HepG2 (cell line): ENCODE results near the gene FGFR2. TPM values are rescaled to one million over a fixed set of nuclear protein-coding genes. Genes with fewer than 3 reads are reported as not detected.

Experiments used
- ATAC-seq: fragments of 200-7000 bp; cut with Tn5 transposase; 3 replicates; pipeline ENCODE4 v1.9.1; 2020; ENCODE audit warnings: mild to moderate bottlenecking, moderate library complexity
- BruUV-seq: library from RNA; stranded (reverse); fragments of 400-500 nt; replicated peaks from 2 replicates; lab custom pipeline; 2021; lab: Mats Ljungman, UMichigan
- CTCF ChIA-PET: fragments of 300-600 bp; formaldehyde crosslinking; extraction: SDS; loops from one replicate; lab custom pipeline; 2021; ENCODE audit warnings: low total read pairs, inconsistent platforms, low intra/inter-chr PET ratio; lab: Yijun Ruan, JAX
- POLR2A ChIA-PET: fragments of 350-600 bp; sonication (Branson Sonifier 250); formaldehyde crosslinking; loops from one replicate; lab custom pipeline; 2020; ENCODE audit warnings: antibody characterized with exemption, inconsistent platforms; lab: Yijun Ruan, JAX
- DNase-seq: peaks from one replicate; pipeline ENCODE4 v3.0.0-alpha.2; 2015; ENCODE audit warnings: low spot score
- FAIRE-seq: peaks from 3 replicates; lab custom pipeline; 2011; peaks lifted over from hg19 to GRCh38; lab: Jason Lieb, UNC
- H2AFZ ChIP-seq: one replicate; pipeline ENCODE4 v1.6.1; 2011; ENCODE audit warnings: low read length, inconsistent platforms
- H3K27ac ChIP-seq: fragments of 300-600 bp; 3 replicates; pipeline ENCODE4 v1.8.0; 2011; ENCODE audit warnings: mixed run types, mild to moderate bottlenecking, mixed read lengths, low read length, inconsistent platforms; ENCODE audit not compliant: insufficient read depth; ENCODE audit errors: extremely low read length
- H3K27me3 ChIP-seq, 2 experiments: fragments of 200-600 bp in 1 of 2; 2 replicates in 1 of 2; 3 replicates in 1 of 2; pipeline versions ENCODE4 v1.6.0 to v1.8.0; 2011; ENCODE audit warnings: low read length in 2 of 2, mild to moderate bottlenecking in 2 of 2, moderate library complexity in 2 of 2, inconsistent platforms in 1 of 2; ENCODE audit not compliant: insufficient read depth in 2 of 2, control insufficient read depth in 1 of 2
- H3K36me3 ChIP-seq, 2 experiments: fragments of 200-600 bp in 1 of 2; replicated peaks in 1 of 2; 2 replicates in 1 of 2; 3 replicates in 1 of 2; pipeline versions ENCODE4 v1.5.1 to v1.8.0; 2011; ENCODE audit warnings: low read length in 2 of 2, inconsistent platforms in 1 of 2; ENCODE audit not compliant: insufficient read depth in 2 of 2, control insufficient read depth in 1 of 2
- H3K4me1 ChIP-seq: 2 replicates; pipeline ENCODE4 v1.5.1; 2012; ENCODE audit warnings: low read length, inconsistent platforms; ENCODE audit not compliant: insufficient read depth
- H3K4me2 ChIP-seq: 2 replicates; pipeline ENCODE4 v1.6.0; 2011; ENCODE audit warnings: low read depth, low read length, inconsistent platforms
- H3K4me3 ChIP-seq, 3 experiments: fragments of 200-600 bp in 1 of 3; sonication (generic), shearing (Covaris generic) in 1 of 3; replicated peaks in 1 of 3; 2 replicates each; pipeline ENCODE4 v1.5.1; 2011 to 2016; ENCODE audit warnings: low read length in 3 of 3, inconsistent platforms in 2 of 3, low read depth in 2 of 3, mild to moderate bottlenecking in 2 of 3, control low read depth in 1 of 3, mixed read lengths in 1 of 3; ENCODE audit not compliant: insufficient read depth in 1 of 3
- H3K79me2 ChIP-seq: one replicate; pipeline ENCODE4 v1.6.1; 2011; ENCODE audit warnings: low read length, inconsistent platforms; ENCODE audit not compliant: insufficient read depth
- H3K9ac ChIP-seq: 2 replicates; pipeline ENCODE4 v1.6.0; 2011; ENCODE audit warnings: mild to moderate bottlenecking, low read depth, low read length, inconsistent platforms; ENCODE audit not compliant: insufficient read depth
- H3K9me3 ChIP-seq: 2 replicates; pipeline ENCODE4 v1.5.1; 2012; ENCODE audit warnings: mild to moderate bottlenecking, low read length
- H4K20me1 ChIP-seq: 2 replicates; pipeline ENCODE4 v1.6.0; 2011; ENCODE audit warnings: inconsistent platforms, mild to moderate bottlenecking, low read length, moderate library complexity; ENCODE audit not compliant: insufficient read depth
- SMARCE1 ChIP-seq: fragments of 450-650 bp; IDR thresholded peaks from 2 replicates; pipeline ENCODE4 v1.6.1; 2017; ENCODE audit warnings: borderline replicate concordance
- SRF ChIP-seq: IDR thresholded peaks from 2 replicates; pipeline ENCODE4 v1.6.1; 2011; ENCODE audit warnings: mild to moderate bottlenecking, low read depth, low read length, moderate library complexity
- TARDBP ChIP-seq: sonication (generic); formaldehyde crosslinking; IDR thresholded peaks from 2 replicates; pipeline ENCODE4 v1.8.0; 2022; ENCODE audit warnings: mild to moderate bottlenecking, missing genetic modification reagents
- TRIM24 ChIP-seq: sonication (generic); formaldehyde crosslinking; IDR thresholded peaks from 2 replicates; pipeline ENCODE4 v1.8.0; 2022; ENCODE audit warnings: mild to moderate bottlenecking, missing genetic modification reagents
- ZNF101 ChIP-seq: sonication (generic); formaldehyde crosslinking; IDR thresholded peaks from 2 replicates; pipeline ENCODE4 v1.4.0; 2020; ENCODE audit warnings: mild to moderate bottlenecking, low read depth, missing genetic modification reagents, borderline replicate concordance
- ZNF772 ChIP-seq: sonication (generic); formaldehyde crosslinking; IDR thresholded peaks from 2 replicates; pipeline ENCODE4 v1.5.0; 2020; ENCODE audit warnings: mild to moderate bottlenecking, missing genetic modification reagents
- WGBS: methylation state at CpG from one replicate; pipeline ENCODE4 v1.1.6; 2017; ENCODE audit warnings: low lambda C conversion rate; 5-methylcytosine and 5-hydroxymethylcytosine counted together
- in situ Hi-C: cut with HindIII; loops from 2 replicates; pipeline ENCODE4 v1.10.0; 2017; ENCODE audit warnings: low pct_unique_long_range_greater_than_20kb; ENCODE audit not compliant: extremely low pct_ligation_motif_present
- intact Hi-C: fragments of 100-400 bp; cut with micrococcal nuclease; formaldehyde crosslinking; loops from one replicate; pipeline ENCODE4 v1.10.0; 2022; ENCODE audit not compliant: unreplicated experiment
- polyA plus RNA-seq, 8 experiments: library from polyadenylated mRNA; depleted of rRNA in 3 of 8; stranded (reverse) in 7 of 8; unstranded in 1 of 8; fragments of >200 nt; fragmentation: Illumina TruSeq in 4 of 8; extraction: Trizol in 4 of 8; gene quantifications; 2 replicates each; pipeline versions ENCODE4 v1.2.1 to v1.2.3, GENCODE V29; 2011 to 2016; ENCODE audit warnings: low read depth in 4 of 8, missing spikeins in 1 of 8, mixed read lengths in 1 of 8; ENCODE audit not compliant: insufficient read depth in 1 of 8
- total RNA-seq, 5 experiments: library from RNA; depleted of rRNA; stranded (reverse); fragments of >200 nt; fragmentation: Illumina TruSeq; extraction: Trizol; gene quantifications; 2 replicates each; pipeline ENCODE4 v1.2.3, GENCODE V29; 2016; ENCODE audit warnings: low read depth in 1 of 5
- TF ChIP-seq, protein P1 (sequence below): sonication (generic); formaldehyde crosslinking; IDR thresholded peaks from 2 replicates; pipeline ENCODE4 v1.4.0; 2020; ENCODE audit warnings: missing genetic modification reagents, mild to moderate bottlenecking, borderline replicate concordance
- TF ChIP-seq, protein P2 (sequence below): sonication (generic); formaldehyde crosslinking; IDR thresholded peaks from 2 replicates; pipeline ENCODE4 v1.5.0; 2020; ENCODE audit warnings: missing genetic modification reagents
- TF ChIP-seq, protein P3 (sequence below): sonication (generic); formaldehyde crosslinking; IDR thresholded peaks from 2 replicates; pipeline ENCODE4 v1.5.0; 2020; ENCODE audit warnings: mild to moderate bottlenecking, missing genetic modification reagents
- TF ChIP-seq, protein P4 (sequence below): IDR thresholded peaks from 2 replicates; pipeline ENCODE4 v1.6.1; 2016; ENCODE audit warnings: low read depth, control low read depth
- TF ChIP-seq, protein P5 (sequence below): sonication (generic); formaldehyde crosslinking; IDR thresholded peaks from 2 replicates; pipeline ENCODE4 v1.4.0; 2020; ENCODE audit warnings: missing genetic modification reagents
- TF ChIP-seq, protein P6 (sequence below): sonication (generic); formaldehyde crosslinking; IDR thresholded peaks from 2 replicates; pipeline ENCODE4 v1.8.0; 2022; ENCODE audit warnings: mild to moderate bottlenecking, missing genetic modification reagents

Gene FGFR2
- total and polyA plus RNA-seq, 2 of the 13 experiments (the other 11 are each of a cell fraction or from before 2014, with no cell fraction given): 1.6 to 2.6 TPM

DNA sequence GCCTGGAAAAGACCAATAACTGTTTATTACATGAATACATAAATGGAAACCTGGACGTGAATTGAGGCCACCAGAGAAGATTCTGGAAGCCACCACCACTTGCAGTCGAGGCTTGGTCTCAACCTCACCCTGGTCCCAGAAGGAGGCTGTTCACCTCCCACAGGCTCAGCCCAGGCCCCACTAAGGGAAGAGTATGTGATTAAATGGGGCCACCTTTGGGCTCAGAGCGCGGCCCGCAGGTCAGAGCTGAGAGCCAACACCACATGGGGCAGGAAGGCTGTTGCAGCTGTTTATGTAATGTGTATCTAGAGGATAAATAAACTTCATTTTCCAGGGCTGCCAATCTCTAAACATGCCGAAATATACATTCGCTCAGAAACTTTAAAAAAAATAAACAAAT is 17.6 kb upstream of the FGFR2 start:
- Histone ChIP-seq H4K20me1 (no peaks in the 10 kb centered on the region), H3K27ac (no peak overlapping the region), H3K9ac (no peak overlapping the region), H3K4me3 (no peak overlapping the region), H3K4me2 (no peak overlapping the region), H3K79me2 (no peaks in the 10 kb centered on the region), H3K9me3 (peaks cover 12% of the 10 kb centered on the region), H3K4me1 (no peaks in the 10 kb centered on the region), H2AFZ (no peak overlapping the region), H3K27me3 (peaks cover 0 to 3% of the 10 kb centered on the region in 2 experiments; a peak in 1 of 5 replicates), H3K36me3 (no peaks in the 10 kb centered on the region)
- ChIA-PET CTCF (no interaction called here), POLR2A (no interaction called here)
- FAIRE-seq (no peak), DNase-seq (no peak), ATAC-seq (no peak)
- no TSS peak for BruUV-seq
- in situ Hi-C loops (no loop called here), intact Hi-C loops (no loop called here)
- WGBS: 30% methylated on average over 6 of the region's 7 CpGs
- TF ChIP-seq SMARCE1 (no peak), ZNF772 (CRISPR knock-in tag) (no peak), ZNF101 (CRISPR knock-in tag) (no peak), TRIM24 (CRISPR knock-in tag) (no peak), SRF (no peak), TARDBP (CRISPR knock-in tag) (no peak)
- TF ChIP-seq, protein P1, sequence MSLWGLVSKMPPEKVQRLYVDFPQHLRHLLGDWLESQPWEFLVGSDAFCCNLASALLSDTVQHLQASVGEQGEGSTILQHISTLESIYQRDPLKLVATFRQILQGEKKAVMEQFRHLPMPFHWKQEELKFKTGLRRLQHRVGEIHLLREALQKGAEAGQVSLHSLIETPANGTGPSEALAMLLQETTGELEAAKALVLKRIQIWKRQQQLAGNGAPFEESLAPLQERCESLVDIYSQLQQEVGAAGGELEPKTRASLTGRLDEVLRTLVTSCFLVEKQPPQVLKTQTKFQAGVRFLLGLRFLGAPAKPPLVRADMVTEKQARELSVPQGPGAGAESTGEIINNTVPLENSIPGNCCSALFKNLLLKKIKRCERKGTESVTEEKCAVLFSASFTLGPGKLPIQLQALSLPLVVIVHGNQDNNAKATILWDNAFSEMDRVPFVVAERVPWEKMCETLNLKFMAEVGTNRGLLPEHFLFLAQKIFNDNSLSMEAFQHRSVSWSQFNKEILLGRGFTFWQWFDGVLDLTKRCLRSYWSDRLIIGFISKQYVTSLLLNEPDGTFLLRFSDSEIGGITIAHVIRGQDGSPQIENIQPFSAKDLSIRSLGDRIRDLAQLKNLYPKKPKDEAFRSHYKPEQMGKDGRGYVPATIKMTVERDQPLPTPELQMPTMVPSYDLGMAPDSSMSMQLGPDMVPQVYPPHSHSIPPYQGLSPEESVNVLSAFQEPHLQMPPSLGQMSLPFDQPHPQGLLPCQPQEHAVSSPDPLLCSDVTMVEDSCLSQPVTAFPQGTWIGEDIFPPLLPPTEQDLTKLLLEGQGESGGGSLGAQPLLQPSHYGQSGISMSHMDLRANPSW (CRISPR knock-in tag): no peak
- TF ChIP-seq, protein P2, sequence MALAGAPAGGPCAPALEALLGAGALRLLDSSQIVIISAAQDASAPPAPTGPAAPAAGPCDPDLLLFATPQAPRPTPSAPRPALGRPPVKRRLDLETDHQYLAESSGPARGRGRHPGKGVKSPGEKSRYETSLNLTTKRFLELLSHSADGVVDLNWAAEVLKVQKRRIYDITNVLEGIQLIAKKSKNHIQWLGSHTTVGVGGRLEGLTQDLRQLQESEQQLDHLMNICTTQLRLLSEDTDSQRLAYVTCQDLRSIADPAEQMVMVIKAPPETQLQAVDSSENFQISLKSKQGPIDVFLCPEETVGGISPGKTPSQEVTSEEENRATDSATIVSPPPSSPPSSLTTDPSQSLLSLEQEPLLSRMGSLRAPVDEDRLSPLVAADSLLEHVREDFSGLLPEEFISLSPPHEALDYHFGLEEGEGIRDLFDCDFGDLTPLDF: no peak
- TF ChIP-seq, protein P3, sequence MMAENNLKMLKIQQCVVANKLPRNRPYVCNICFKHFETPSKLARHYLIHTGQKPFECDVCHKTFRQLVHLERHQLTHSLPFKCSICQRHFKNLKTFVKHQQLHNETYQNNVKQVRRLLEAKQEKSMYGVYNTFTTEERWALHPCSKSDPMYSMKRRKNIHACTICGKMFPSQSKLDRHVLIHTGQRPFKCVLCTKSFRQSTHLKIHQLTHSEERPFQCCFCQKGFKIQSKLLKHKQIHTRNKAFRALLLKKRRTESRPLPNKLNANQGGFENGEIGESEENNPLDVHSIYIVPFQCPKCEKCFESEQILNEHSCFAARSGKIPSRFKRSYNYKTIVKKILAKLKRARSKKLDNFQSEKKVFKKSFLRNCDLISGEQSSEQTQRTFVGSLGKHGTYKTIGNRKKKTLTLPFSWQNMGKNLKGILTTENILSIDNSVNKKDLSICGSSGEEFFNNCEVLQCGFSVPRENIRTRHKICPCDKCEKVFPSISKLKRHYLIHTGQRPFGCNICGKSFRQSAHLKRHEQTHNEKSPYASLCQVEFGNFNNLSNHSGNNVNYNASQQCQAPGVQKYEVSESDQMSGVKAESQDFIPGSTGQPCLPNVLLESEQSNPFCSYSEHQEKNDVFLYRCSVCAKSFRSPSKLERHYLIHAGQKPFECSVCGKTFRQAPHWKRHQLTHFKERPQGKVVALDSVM (CRISPR knock-in tag): no peak
- TF ChIP-seq, protein P4, sequence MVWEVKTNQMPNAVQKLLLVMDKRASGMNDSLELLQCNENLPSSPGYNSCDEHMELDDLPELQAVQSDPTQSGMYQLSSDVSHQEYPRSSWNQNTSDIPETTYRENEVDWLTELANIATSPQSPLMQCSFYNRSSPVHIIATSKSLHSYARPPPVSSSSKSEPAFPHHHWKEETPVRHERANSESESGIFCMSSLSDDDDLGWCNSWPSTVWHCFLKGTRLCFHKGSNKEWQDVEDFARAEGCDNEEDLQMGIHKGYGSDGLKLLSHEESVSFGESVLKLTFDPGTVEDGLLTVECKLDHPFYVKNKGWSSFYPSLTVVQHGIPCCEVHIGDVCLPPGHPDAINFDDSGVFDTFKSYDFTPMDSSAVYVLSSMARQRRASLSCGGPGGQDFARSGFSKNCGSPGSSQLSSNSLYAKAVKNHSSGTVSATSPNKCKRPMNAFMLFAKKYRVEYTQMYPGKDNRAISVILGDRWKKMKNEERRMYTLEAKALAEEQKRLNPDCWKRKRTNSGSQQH (CRISPR knock-in tag): no peak
- TF ChIP-seq, protein P5, sequence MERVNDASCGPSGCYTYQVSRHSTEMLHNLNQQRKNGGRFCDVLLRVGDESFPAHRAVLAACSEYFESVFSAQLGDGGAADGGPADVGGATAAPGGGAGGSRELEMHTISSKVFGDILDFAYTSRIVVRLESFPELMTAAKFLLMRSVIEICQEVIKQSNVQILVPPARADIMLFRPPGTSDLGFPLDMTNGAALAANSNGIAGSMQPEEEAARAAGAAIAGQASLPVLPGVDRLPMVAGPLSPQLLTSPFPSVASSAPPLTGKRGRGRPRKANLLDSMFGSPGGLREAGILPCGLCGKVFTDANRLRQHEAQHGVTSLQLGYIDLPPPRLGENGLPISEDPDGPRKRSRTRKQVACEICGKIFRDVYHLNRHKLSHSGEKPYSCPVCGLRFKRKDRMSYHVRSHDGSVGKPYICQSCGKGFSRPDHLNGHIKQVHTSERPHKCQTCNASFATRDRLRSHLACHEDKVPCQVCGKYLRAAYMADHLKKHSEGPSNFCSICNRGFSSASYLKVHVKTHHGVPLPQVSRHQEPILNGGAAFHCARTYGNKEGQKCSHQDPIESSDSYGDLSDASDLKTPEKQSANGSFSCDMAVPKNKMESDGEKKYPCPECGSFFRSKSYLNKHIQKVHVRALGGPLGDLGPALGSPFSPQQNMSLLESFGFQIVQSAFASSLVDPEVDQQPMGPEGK (CRISPR knock-in tag): no peak
- TF ChIP-seq, protein P6, sequence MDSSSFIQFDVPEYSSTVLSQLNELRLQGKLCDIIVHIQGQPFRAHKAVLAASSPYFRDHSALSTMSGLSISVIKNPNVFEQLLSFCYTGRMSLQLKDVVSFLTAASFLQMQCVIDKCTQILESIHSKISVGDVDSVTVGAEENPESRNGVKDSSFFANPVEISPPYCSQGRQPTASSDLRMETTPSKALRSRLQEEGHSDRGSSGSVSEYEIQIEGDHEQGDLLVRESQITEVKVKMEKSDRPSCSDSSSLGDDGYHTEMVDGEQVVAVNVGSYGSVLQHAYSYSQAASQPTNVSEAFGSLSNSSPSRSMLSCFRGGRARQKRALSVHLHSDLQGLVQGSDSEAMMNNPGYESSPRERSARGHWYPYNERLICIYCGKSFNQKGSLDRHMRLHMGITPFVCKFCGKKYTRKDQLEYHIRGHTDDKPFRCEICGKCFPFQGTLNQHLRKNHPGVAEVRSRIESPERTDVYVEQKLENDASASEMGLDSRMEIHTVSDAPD: no peak
